Activated CD4-positive, alpha-beta T cell treated with anti-CD3 and anti-CD28 coated beads, Interleukin-2, Interleukin-4, amounts not matched to agents 100 ng/mL and 50 ng/mL, durations not matched to agents 16 hours and 8 hours (primary cell): ENCODE data around the gene IP6K1.
A peak's percentile ranks its signal among the peaks of the same experiment; 100 is the strongest.

Source experiments
- DNase-seq: peaks from one replicate; pipeline ENCODE4 v3.0.0-alpha.2; 2020; ENCODE audit warnings: low spot score

The IP6K1 gene

DNA sequence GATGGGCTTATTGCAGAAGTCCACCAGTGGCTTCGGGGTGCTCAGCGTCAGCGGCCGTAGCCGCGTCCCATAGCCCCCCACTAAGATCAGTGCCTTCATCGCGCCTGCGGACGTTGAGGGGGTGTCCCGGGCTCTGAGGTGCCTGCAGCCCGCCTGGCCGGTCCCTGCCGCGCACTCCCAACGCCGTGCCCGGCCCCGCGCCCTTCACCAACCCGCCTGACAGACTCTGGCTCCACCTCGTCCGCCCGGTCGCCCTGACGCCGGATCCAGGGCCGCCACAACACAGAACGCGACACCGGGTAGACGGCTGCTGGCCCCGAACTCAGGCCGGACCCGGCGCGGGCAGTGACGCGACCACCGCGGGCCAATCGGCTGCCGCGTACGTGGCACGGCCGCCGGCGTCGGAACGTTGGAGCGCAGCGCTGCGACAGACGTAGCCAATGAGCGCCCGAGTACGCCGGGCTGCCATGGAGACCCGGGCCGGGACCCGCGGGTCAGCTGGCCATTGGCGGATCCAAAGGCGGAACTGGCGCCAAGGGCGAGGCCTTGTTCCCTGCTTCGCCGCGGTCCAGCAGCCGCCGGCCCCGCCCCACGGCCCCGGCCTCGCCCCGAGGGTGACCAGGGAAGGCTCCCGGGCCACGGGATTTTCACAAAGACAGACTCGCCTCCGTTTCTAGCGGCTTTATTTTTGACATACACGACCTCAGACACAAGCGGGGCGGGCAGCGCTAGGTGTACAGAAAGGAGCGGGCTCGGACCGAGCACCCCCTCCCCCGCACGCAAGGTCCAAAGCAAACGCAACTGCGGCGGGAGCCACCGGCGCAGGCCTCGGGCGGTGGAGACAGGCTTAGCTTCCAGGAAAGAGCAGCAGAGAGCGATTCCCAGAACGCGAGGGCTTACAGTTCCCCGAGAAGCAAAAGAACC is 62.5 kb downstream of the IP6K1 start, which contains the start of gene GMPPB:
Gene GMPPB (minus strand): TSS at position 324 of the 924 bp plus-strand sequence. CDS start 225 bp downstream, at position 99.
- DNase-seq, result peak; percentile 96

GRCh38 chr3:49723296-49723627 is 63.1 kb downstream of the IP6K1 start:
- peak; percentile 62 for DNase-seq

- no peak for DNase-seq
These were observed 63.4 kb downstream of the IP6K1 start for GRCh38 chr3:49722896-49723295.

DNA sequence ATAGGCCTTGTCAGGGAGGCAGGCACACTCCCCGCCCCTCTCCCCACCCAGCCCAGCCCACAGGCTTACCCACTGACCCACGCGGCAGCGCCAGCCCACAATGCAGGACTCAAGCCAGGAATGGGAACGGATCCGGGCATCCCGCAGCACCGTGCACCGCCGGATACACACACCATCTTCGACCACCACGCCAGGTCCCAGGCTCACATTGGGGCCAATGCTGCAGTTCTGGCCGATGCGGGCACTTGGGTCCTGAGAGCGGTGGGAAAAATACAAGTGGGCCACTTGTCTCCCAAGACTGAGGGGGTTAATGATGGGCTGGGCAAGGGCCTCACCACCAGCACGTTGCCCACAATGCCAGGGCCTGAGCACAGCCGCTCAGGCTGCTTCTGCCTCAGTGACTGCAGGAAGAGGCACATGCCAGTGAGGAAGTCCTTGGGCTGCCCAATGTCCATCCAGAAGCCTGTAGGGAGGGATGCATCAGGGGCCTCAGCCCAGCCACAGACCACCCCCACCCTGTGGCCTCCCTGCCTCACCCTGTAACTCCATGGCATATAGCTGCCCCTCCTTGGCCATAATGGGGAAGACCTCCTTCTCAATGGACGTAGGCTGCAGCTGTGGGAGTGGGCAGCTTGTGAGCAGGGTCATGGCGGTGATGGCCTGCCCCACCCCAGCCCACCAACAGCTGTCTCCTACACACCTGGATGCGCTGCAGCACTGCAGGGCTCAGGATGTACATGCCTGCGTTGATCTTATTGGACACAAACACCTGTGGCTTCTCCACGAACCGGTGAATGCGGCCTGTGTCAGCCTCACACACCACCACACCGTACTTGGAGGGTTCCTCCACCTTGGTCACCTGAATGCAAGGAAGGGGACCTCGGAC is 64.2 kb downstream of the IP6K1 start:
- no peak for DNase-seq

GRCh38 chr3:49721596-49721895 is 64.8 kb downstream of the IP6K1 start:
- DNase-seq, result no peak

GRCh38 chr3:49720855-49721595 is 65.3 kb downstream of the IP6K1 start:
- DNase-seq, result no peak

GRCh38 chr3:49719214-49719884 is 67.0 kb downstream of the IP6K1 start, which contains the start of gene AMIGO3:
TSS of gene AMIGO3 (minus strand) at chr3:49719684. CDS start at chr3:49719465, 219 bp downstream.
- peak; percentile 90 for DNase-seq

- no peak for DNase-seq
These were observed 67.5 kb downstream of the IP6K1 start for GRCh38 chr3:49718858-49719213.

GRCh38 chr3:49717959-49718857 is 68.1 kb downstream of the IP6K1 start:
- DNase-seq, result no peak

GRCh38 chr3:49717211-49717958 is 69.0 kb downstream of the IP6K1 start:
- no peak for DNase-seq

DNA sequence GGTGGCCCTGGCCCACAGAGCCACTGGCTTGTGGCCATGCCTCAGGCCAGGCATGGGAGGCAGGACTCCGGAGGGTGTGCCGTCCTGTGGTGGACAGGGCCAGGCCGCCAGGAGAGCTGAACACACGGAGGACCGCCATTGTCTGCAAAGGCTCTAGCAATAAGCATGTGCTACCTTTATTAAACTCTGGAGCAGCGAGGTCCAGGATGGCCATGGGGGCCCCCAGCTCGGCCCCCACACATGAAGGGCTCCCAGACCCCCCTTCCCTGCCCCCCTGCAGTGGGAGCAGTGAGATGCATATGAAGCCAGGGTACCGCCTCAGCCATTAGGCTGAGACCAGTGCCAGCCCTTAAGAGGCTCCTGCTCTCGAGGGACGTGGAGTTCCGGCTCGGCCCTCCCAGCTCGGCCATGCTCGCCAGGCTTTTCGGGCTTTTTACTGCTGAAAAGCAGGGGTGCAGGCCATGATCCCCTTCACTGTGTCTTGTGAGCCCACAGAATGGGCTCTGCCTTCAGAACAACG is 69.6 kb downstream of the IP6K1 start:
- no peak for DNase-seq

DNA sequence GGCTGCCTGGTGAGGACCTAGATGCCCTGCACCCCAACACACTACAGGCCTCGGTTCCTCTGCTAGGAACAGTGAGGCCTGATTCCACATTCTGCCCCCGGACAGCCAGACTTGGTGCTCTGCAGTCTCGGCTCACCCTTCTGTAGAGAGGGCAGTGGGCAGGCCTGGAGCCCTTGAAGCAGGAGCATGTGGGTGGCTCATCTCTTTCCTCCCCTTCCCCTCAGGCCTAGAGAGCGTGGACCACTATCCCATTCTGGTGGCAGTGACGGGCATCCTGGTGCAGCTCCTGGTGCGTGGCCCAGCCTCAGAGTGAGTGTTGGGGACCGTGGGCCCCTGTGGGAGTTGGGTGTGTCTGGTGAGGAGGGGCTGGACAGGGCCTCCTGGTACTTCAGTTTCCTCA is 70.2 kb downstream of the IP6K1 start:
- no peak for DNase-seq

DNA sequence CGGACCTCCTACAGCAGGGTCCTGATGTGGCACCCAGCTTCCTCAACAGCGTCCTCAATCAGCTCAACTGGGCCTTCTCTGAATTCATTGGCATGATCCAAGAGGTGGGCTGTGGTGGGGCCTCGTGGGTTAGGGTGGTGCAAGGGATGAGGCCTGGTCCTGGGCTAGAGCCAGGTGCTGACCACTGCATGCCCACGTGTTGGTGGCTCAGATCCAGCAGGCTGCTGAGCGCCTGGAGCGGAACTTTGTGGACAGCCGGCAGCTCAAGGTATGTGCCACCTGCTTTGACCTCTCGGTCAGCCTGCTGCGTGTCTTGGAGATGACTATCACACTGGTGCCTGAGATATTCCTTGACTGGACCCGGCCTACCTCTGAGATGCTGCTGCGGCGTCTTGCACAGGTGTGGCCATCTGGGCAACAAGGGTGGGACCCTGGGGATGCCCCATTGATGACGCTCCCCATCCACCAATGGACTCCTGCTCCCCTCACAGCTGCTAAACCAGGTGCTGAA is 70.7 kb downstream of the IP6K1 start:
- DNase-seq, result no peak

DNA sequence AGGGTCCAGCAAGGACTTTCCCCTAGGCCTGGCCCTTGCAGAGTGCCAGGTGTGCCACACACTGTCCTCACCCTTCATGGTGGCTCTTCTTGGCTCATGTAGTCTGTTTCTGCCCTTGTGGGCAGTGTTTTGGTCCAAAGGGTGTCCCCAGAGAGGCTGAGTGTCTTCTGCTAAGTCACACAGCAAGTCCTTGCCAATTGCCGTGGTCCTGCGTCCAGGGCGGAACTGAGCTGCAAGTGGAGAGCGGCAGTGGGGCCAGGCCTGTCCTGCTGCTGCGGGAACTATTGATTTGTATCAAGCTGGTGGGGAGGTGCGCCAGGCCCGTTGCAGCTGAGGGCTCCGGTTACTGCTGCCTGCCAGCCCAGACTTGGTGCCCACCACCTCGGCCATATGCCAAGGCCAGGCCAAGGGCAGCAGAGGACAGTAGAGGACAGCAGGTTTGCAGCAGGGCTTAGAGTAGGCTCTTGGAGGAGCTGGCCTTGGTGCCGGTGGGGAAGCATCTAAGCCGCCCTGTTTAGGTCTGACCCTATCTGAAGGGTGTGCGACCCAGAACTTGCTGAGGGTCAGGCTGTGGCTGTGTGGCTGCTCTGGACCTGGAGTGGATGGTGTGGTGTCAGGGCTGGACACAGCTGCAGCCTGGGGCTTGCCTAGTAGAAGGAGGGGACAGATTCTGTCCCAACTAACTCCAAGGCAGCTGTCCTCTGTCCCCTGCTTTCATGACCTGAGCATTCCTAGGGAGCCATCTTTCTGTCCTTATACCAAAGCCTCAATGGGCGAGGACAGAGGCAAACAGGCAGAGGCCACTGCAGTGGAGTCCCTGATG is 71.4 kb downstream of the IP6K1 start:
- no peak for DNase-seq

DNA sequence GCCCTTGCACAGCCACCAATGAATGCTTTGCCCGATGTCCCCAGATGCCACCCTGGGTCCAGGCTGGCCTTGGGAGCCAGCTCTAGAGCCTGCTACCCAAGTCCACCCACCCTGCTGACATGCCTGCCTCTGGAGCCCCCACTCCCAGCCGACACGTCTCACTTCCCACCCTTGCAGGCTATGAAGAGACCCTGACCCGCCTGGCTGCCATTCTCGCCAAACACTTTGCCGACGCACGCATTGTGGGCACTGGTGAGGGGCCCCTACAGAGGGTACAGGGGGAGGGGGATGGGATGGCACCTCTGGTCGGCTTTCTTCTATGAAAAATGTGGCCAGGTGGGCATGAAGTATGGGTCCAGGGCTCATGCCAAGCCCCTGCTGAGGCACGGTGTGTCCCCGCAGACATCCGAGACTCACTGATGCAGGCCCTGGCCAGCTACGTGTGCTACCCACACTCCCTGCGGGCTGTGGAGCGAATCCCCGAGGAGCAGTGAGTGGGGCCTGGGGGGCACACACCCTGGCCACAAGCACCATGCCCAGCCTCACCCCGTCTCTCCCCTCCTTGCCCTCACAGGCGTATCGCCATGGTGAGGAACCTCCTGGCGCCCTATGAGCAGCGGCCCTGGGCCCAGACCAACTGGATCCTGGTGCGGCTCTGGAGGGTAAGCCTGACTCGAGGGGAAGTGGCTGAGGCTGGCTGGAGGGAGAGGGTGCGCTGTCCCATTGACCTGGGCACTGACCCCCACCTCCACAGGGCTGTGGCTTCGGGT is 72.8 kb downstream of the IP6K1 start:
- no peak for DNase-seq

DNA sequence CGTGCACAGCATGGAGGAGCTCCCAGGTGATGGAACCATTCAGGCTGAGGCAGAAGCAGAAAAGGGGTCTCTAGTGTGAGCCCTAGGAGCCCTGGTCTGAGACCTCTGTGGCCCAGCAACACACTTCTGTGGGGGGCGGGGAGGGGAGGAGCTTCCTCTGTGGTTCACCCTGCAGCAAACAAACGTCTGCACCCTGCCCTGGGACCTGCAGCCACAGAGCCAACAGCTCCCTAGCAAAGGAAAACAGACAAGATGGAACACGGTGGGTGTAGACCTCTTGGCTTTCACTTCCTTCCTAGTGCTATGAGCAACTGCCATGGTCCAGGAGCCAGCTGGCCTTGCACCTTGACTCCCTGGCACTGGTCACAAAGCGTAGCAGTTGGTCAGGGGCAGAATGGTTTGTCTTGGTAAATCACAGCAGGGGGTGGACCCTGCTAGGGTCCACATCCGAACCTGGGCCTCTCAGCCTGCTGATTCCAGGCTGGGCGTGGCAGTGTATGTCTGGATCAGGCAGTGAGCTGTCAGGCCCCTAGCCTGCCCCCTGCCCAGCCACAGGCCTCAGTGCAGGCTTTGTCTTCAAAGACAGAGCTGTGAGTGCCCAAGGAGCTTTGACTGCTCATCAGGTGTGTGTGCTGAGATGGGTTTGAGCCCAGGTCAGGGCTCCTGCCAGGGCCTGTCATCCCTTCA is 73.6 kb downstream of the IP6K1 start:
- no peak for DNase-seq

DNA sequence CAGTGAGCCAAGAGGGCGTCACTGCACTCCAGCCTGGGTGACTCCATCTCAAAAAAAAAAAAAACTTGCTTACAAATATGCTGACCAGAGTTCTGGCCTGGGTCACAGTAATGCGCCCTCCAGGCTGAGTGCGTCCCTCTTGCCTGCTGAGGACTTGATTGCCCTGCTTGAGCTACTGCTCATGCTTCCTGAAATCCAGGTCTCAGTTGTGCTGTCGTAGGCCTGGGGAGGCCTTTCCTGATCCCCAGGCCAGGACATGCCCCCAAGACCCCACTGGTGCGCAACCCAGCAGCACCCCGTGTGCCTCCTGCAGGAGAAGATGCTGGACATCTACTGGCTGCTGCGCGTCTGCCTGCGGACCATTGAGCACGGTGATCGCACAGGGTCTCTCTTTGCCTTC is 74.2 kb downstream of the IP6K1 start:
- DNase-seq, result no peak
